ENCODE results near the gene GIGYF1. TPM values are rescaled to one million over a fixed set of nuclear protein-coding genes. Genes with fewer than 3 reads are reported as not detected.

The GIGYF1 gene
- total RNA-seq, 4 donors from 2014 or later = 16.4 to 21.1 (median 16.6) TPM

DNA sequence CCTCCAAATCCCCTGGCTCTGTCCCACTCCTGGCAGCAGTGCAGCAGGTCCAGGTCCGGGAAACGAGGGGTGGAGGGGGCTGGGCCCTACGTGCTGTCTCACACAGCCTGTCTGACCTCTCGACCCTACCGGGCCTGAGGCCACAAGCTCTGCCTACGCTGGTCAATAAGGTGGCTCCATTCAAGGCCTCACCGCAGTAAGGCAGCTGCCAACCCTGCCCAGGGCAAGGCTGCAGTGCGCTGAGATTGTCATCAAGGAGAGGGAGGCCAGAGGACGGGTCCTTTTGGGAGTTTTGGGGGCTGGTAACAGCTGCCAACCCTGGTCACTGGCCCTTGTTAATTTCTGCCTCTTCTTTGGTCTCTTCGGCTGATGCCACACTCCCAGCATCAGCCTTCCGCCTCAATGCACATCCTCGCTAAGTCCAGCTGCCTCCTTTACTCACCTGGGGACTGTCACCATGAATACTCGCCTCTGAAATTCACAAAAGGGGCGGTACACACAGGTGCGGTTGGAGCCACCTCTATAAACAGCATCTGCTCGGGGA is 29.8 kb upstream of the GIGYF1 start:
- H3K9me3 ChIP-seq = no peaks in the 10 kb centered on the region
- H3K36me3 ChIP-seq = no peaks in the 10 kb centered on the region
- no peak for ATAC-seq
- H3K4me1 ChIP-seq = no peaks in the 10 kb centered on the region
- TF ChIP-seq CTCF (IDR thresholded peaks at IDR 0.05 in 4 of 5, conservative IDR thresholded peaks at IDR 0.05 in 1 of 5) = no peak
- no peak for TF ChIP-seq POLR2A (IDR thresholded peaks at IDR 0.05)
- H3K27ac ChIP-seq = no peak overlapping the region
- DNase-seq = no peak
- H3K27me3 ChIP-seq = peaks cover 28 to 36% (median 34%) of the 10 kb centered on the region in 3 donors
- in situ Hi-C loops (cut with MboI; ENCODE audit: low sequenced_read_pairs in 4 of 4) (loop anchor here in 2 of 4 donors (25.0 kb wide), 2 partner anchors 138 to 262 kb away; partner anchors contain the start of genes SLC12A9 (in 1 of the 2), SPACDR (in 1 of the 2) and TRIP6 (in 1 of the 2)), intact Hi-C loops (cut with DNase I; ENCODE audit: low total_unique reads) (no loop called here)
- H3K4me3 ChIP-seq = no peak overlapping the region

DNA sequence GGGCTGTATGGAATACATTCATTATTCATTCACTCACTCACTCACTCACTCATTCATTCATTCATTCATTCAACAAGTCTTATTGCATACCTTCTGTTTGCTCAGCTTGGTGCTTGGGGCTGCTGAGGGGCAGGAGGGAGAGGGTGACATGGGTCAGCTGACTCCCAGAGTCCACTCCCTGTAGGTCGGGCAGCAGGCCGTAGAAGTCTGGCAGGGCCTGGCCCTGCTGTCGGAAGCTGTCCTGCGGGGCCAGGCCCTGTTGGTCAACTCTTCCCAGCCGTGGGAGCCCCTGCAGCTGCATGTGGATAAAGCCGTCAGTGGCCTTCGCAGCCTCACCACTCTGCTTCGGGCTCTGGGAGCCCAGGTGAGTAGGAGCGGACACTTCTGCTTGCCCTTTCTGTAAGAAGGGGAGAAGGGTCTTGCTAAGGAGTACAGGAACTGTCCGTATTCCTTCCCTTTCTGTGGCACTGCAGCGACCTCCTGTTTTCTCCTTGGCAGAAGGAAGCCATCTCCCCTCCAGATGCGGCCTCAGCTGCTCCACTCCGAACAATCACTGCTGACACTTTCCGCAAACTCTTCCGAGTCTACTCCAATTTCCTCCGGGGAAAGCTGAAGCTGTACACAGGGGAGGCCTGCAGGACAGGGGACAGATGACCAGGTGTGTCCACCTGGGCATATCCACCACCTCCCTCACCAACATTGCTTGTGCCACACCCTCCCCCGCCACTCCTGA is 28.6 kb upstream of the GIGYF1 start:
- Histone ChIP-seq H3K4me1 (no peaks in the 10 kb centered on the region), H3K36me3 (no peaks in the 10 kb centered on the region), H3K4me3 (no peak overlapping the region), H3K27me3 (peaks cover 28 to 36% (median 34%) of the 10 kb centered on the region in 3 donors), H3K27ac (no peak overlapping the region), H3K9me3 (no peaks in the 10 kb centered on the region)
- in situ Hi-C loops (cut with MboI; ENCODE audit: low sequenced_read_pairs in 4 of 4) = loop anchor here in 2 of 4 donors (25.0 kb wide), 2 partner anchors 140 to 260 kb away; partner anchors contain the start of genes SLC12A9 (in 1 of the 2), SPACDR (in 1 of the 2) and TRIP6 (in 1 of the 2)
- ATAC-seq (no peak), DNase-seq (no peak)
- TF ChIP-seq POLR2A (IDR thresholded peaks at IDR 0.05) (no peak), CTCF (IDR thresholded peaks at IDR 0.05 in 4 of 5, conservative IDR thresholded peaks at IDR 0.05 in 1 of 5) (no peak)
- intact Hi-C loops (cut with DNase I; ENCODE audit: low total_unique reads) = no loop called here

DNA sequence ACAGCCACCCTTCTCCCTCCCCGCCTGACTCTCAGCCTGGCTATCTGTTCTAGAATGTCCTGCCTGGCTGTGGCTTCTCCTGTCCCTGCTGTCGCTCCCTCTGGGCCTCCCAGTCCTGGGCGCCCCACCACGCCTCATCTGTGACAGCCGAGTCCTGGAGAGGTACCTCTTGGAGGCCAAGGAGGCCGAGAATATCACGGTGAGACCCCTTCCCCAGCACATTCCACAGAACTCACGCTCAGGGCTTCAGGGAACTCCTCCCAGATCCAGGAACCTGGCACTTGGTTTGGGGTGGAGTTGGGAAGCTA is 27.4 kb upstream of the GIGYF1 start:
- in situ Hi-C loops (cut with MboI; ENCODE audit: low sequenced_read_pairs in 4 of 4) = loop anchor here in 2 of 4 donors (25.0 kb wide), 2 partner anchors 141 to 259 kb away; partner anchors contain the start of genes SLC12A9 (in 1 of the 2), SPACDR (in 1 of the 2) and TRIP6 (in 1 of the 2)
- no peak overlapping the region for H3K4me3 ChIP-seq
- TF ChIP-seq CTCF (IDR thresholded peaks at IDR 0.05 in 4 of 5, conservative IDR thresholded peaks at IDR 0.05 in 1 of 5) (no peak), POLR2A (IDR thresholded peaks at IDR 0.05) (no peak)
- no peaks in the 10 kb centered on the region for H3K4me1 ChIP-seq
- intact Hi-C loops (cut with DNase I; ENCODE audit: low total_unique reads) = no loop called here
- no peaks in the 10 kb centered on the region for H3K36me3 ChIP-seq
- no peaks in the 10 kb centered on the region for H3K9me3 ChIP-seq
- H3K27ac ChIP-seq = no peak overlapping the region
- no peak for ATAC-seq
- DNase-seq = no peak
- peaks cover 28 to 36% (median 34%) of the 10 kb centered on the region in 3 donors for H3K27me3 ChIP-seq

DNA sequence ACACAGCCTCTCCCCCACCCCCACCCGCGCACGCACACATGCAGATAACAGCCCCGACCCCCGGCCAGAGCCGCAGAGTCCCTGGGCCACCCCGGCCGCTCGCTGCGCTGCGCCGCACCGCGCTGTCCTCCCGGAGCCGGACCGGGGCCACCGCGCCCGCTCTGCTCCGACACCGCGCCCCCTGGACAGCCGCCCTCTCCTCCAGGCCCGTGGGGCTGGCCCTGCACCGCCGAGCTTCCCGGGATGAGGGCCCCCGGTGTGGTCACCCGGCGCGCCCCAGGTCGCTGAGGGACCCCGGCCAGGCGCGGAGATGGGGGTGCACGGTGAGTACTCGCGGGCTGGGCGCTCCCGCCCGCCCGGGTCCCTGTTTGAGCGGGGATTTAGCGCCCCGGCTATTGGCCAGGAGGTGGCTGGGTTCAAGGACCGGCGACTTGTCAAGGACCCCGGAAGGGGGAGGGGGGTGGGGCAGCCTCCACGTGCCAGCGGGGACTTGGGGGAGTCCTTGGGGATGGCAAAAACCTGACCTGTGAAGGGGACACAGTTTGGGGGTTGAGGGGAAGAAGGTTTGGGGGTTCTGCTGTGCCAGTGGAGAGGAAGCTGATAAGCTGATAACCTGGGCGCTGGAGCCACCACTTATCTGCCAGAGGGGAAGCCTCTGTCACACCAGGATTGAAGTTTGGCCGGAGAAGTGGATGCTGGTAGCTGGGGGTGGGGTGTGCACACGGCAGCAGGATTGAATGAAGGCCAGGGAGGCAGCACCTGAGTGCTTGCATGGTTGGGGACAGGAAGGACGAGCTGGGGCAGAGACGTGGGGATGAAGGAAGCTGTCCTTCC is 26.8 kb upstream of the GIGYF1 start:
- H3K27ac ChIP-seq = no peak overlapping the region
- DNase-seq (no peak), ATAC-seq (no peak)
- H3K36me3 ChIP-seq = no peaks in the 10 kb centered on the region
- no peaks in the 10 kb centered on the region for H3K4me1 ChIP-seq
- no peaks in the 10 kb centered on the region for H3K9me3 ChIP-seq
- in situ Hi-C loops (cut with MboI; ENCODE audit: low sequenced_read_pairs in 4 of 4) (loop anchor here in 2 of 4 donors (25.0 kb wide), 2 partner anchors 141 to 259 kb away; partner anchors contain the start of genes SLC12A9 (in 1 of the 2), SPACDR (in 1 of the 2) and TRIP6 (in 1 of the 2)), intact Hi-C loops (cut with DNase I; ENCODE audit: low total_unique reads) (no loop called here)
- peaks cover 28 to 36% (median 34%) of the 10 kb centered on the region in 3 donors for H3K27me3 ChIP-seq
- no peak overlapping the region for H3K4me3 ChIP-seq
- no peak for TF ChIP-seq POLR2A (IDR thresholded peaks at IDR 0.05)
- no peak for TF ChIP-seq CTCF (IDR thresholded peaks at IDR 0.05 in 4 of 5, conservative IDR thresholded peaks at IDR 0.05 in 1 of 5)
